Measurements from ENCODE around the gene CA11. TPM values are rescaled to one million over a fixed set of nuclear protein-coding genes. Genes with fewer than 3 reads are reported as not detected.
A peak's percentile ranks its signal among the peaks of the same experiment; 100 is the strongest.

The CA11 gene
- total RNA-seq, 1 donor from 2014 or later, result 46.2 TPM

- DNase-seq (ENCODE audit: low spot score), result peak; percentile 89
Measured at GRCh38 chr19:48614436-48615230, 31.4 kb downstream of the CA11 start, which contains the start of gene FAM83E. Gene FAM83E, minus strand, starts transcription at chr19:48615076. Its CDS starts 1,704 bp downstream, at chr19:48613372.

- DNase-seq (ENCODE audit: low spot score), result no peak
Measured at GRCh38 chr19:48613852-48614435, 32.0 kb downstream of the CA11 start.

- peak; percentile 72 for DNase-seq (ENCODE audit: low spot score)
Measured at GRCh38 chr19:48613024-48613851, 32.7 kb downstream of the CA11 start.

- no peak for DNase-seq (ENCODE audit: low spot score)
Measured at GRCh38 chr19:48611872-48612271, 34.1 kb downstream of the CA11 start.

GRCh38 chr19:48609571-48610108 lies 36.3 kb downstream of the CA11 start:
- DNase-seq (ENCODE audit: low spot score), result no peak

GRCh38 chr19:48608798-48609263 lies 37.2 kb downstream of the CA11 start:
- no peak for DNase-seq (ENCODE audit: low spot score)

GRCh38 chr19:48607359-48607755 lies 38.6 kb downstream of the CA11 start:
- DNase-seq (ENCODE audit: low spot score), result no peak

- DNase-seq (ENCODE audit: low spot score), result no peak
Measured at GRCh38 chr19:48606463-48607358, 39.3 kb downstream of the CA11 start, which contains the start of gene SPACA4. Gene SPACA4, plus strand, starts transcription at chr19:48606742. Its CDS starts 237 bp downstream, at chr19:48606979.

GRCh38 chr19:48603850-48604249 lies 42.1 kb downstream of the CA11 start:
- DNase-seq (ENCODE audit: low spot score), result no peak

GRCh38 chr19:48603449-48603848 lies 42.5 kb downstream of the CA11 start:
- DNase-seq (ENCODE audit: low spot score), result no peak

GRCh38 chr19:48603001-48603400 lies 43.0 kb downstream of the CA11 start:
- no peak for DNase-seq (ENCODE audit: low spot score)

- no peak for DNase-seq (ENCODE audit: low spot score)
Measured at GRCh38 chr19:48600679-48601417, 45.1 kb downstream of the CA11 start.

- no peak for DNase-seq (ENCODE audit: low spot score)
Measured at GRCh38 chr19:48598996-48599700, 46.8 kb downstream of the CA11 start.

- no peak for DNase-seq (ENCODE audit: low spot score)
Measured at GRCh38 chr19:48596679-48597465, 49.1 kb downstream of the CA11 start.

GRCh38 chr19:48596237-48596636 lies 49.8 kb downstream of the CA11 start:
- DNase-seq (ENCODE audit: low spot score), result no peak

GRCh38 chr19:48595833-48596232 lies 50.2 kb downstream of the CA11 start:
- no peak for DNase-seq (ENCODE audit: low spot score)

GRCh38 chr19:48595171-48595570 lies 50.8 kb downstream of the CA11 start:
- DNase-seq (ENCODE audit: low spot score), result no peak

- DNase-seq (ENCODE audit: low spot score), result no peak
Measured at GRCh38 chr19:48591021-48591420, 55.0 kb downstream of the CA11 start.
